ENCODE data around the gene BFAR.
A peak's percentile ranks its signal among the peaks of the same experiment; 100 is the strongest.
"Not testable (repeated sequence)": the region's sequence is repeated elsewhere in the genome, so short reads cannot be mapped to it uniquely, and the experiment has no call there.

BFAR gene
- 74.9 to 82.3 reads per million in 2 experiments for total RNA-seq

GRCh38 chr16:14632693-14633569 is at the start of gene BFAR:
BFAR (plus strand) TSS chr16:14632951; CDS start chr16:14644347, 11,396 bp downstream.
- peak; percentile 98 for DNase-seq (ENCODE audit: low read depth)

GRCh38 chr16:14585287-14585686 is 47.5 kb upstream of the BFAR start:
- DNase-seq (ENCODE audit: low read depth) = no peak

- no peak for DNase-seq (ENCODE audit: low read depth)
These were observed 46.0 kb upstream of the BFAR start for GRCh38 chr16:14586637-14587305.

GRCh38 chr16:14600164-14600563 is 32.6 kb upstream of the BFAR start:
- no peak for DNase-seq (ENCODE audit: low read depth)

- no peak for DNase-seq (ENCODE audit: low read depth)
These were observed 30.2 kb upstream of the BFAR start for GRCh38 chr16:14602443-14602963.

- no peak for DNase-seq (ENCODE audit: low read depth)
These were observed 26.6 kb upstream of the BFAR start for GRCh38 chr16:14606102-14606501.

- no peak for DNase-seq (ENCODE audit: low read depth)
These were observed 24.6 kb upstream of the BFAR start for GRCh38 chr16:14608111-14608566.

- no peak for DNase-seq (ENCODE audit: low read depth)
These were observed 24.1 kb upstream of the BFAR start for GRCh38 chr16:14608604-14609003.

- DNase-seq (ENCODE audit: low read depth) = no peak
These were observed 23.0 kb upstream of the BFAR start for GRCh38 chr16:14609716-14610115.

- DNase-seq (ENCODE audit: low read depth) = no peak
These were observed 21.1 kb upstream of the BFAR start for GRCh38 chr16:14611660-14612059.

- no peak for DNase-seq (ENCODE audit: low read depth)
These were observed 18.8 kb upstream of the BFAR start for GRCh38 chr16:14613991-14614390.

- no peak for DNase-seq (ENCODE audit: low read depth)
These were observed 16.5 kb upstream of the BFAR start for GRCh38 chr16:14616280-14616679.

GRCh38 chr16:14618566-14618965 is 14.2 kb upstream of the BFAR start:
- DNase-seq (ENCODE audit: low read depth) = no peak

- no peak for DNase-seq (ENCODE audit: low read depth)
These were observed 5.7 kb upstream of the BFAR start for GRCh38 chr16:14627078-14627477.

- DNase-seq (ENCODE audit: low read depth) = no peak
These were observed 3.7 kb upstream of the BFAR start for GRCh38 chr16:14628806-14629611.

GRCh38 chr16:14629612-14629918 is 3.2 kb upstream of the BFAR start:
- DNase-seq (ENCODE audit: low read depth) = no peak

GRCh38 chr16:14629919-14630619 is 2.7 kb upstream of the BFAR start, which contains the start of gene PARN:
PARN (minus strand) TSS chr16:14630260; CDS start chr16:14630125, 135 bp downstream.
- peak; percentile 96 for DNase-seq (ENCODE audit: low read depth)

- DNase-seq (ENCODE audit: low read depth) = not testable (repeated sequence)
These were observed 2.0 kb upstream of the BFAR start for GRCh38 chr16:14630620-14631330.

GRCh38 chr16:14634389-14634725 is 1.6 kb downstream of the BFAR start:
- DNase-seq (ENCODE audit: low read depth) = no peak

GRCh38 chr16:14635395-14636165 is 2.8 kb downstream of the BFAR start:
- DNase-seq (ENCODE audit: low read depth) = no peak

All from T follicular helper cell (primary cell).